Measurements from ENCODE around the gene ELP2.

ELP2 gene

GRCh38 chr18:36187826-36188721 lies 58.4 kb downstream of the ELP2 start:
- ChIA-PET CTCF (interaction anchor here (0.7 to 0.9 kb wide), 2 partner anchors 61 to 68 kb away, joined by 3 to 4 read pairs; no protein-coding TSS in a partner anchor), POLR2A (no interaction called here)
- H3K27ac ChIP-seq (ENCODE audit: extremely low read depth, low read depth, low read length), result peak overlapping the region; percentile 12; the same call in 1 of the 2 replicates
- no peaks in the 10 kb centered on the region for H3K9me3 ChIP-seq (ENCODE audit: control insufficient read depth, insufficient read depth, low read depth, low read length)
- H3K4me3 ChIP-seq (ENCODE audit: low read depth, low read length), result peak overlapping the region; percentile 52
- no peaks in the 10 kb centered on the region for H3K36me3 ChIP-seq (ENCODE audit: control insufficient read depth in 2 of 2, insufficient read depth in 1 of 2, low read length in 2 of 2)
- no peaks in the 10 kb centered on the region for H3K4me1 ChIP-seq (ENCODE audit: control insufficient read depth, insufficient read depth, low read length)
- TF ChIP-seq REPIN1 (tag by site-specific recombination; IDR thresholded peaks at IDR 0.05; ENCODE audit: low read depth), result no peak
- no peak for TF ChIP-seq ZNF449 (tag by site-specific recombination; IDR thresholded peaks at IDR 0.05)
- no peak for TF ChIP-seq BCL6B (tag by site-specific recombination; IDR thresholded peaks at IDR 0.05)
- peak; percentile 47 for TF ChIP-seq SP2 (tag by site-specific recombination; IDR thresholded peaks at IDR 0.05)
- TF ChIP-seq ZBTB11 (tag by site-specific recombination; conservative IDR thresholded peaks at IDR 0.05; ENCODE audit: low read depth), result 0 out of 2 replicates have a peak, but pooled peaks have one; percentile 15
- no peak for TF ChIP-seq ZBTB17 (tag by site-specific recombination; IDR thresholded peaks at IDR 0.05)
- TF ChIP-seq ZNF423 (tag by site-specific recombination; IDR thresholded peaks at IDR 0.05), result no peak
- no peak for TF ChIP-seq ZNF404 (tag by site-specific recombination; IDR thresholded peaks at IDR 0.05)
- TF ChIP-seq ZNF623 (tag by site-specific recombination; IDR thresholded peaks at IDR 0.05), result no peak
- no peak for TF ChIP-seq ZBTB48 (tag by site-specific recombination; IDR thresholded peaks at IDR 0.05)
- TF ChIP-seq ZNF248 (tag by site-specific recombination; IDR thresholded peaks at IDR 0.05), result no peak
- TF ChIP-seq ZNF239 (tag by site-specific recombination; IDR thresholded peaks at IDR 0.05), result no peak
- no peak for TF ChIP-seq ZNF214 (tag by site-specific recombination; IDR thresholded peaks at IDR 0.05; ENCODE audit: borderline replicate concordance)
- no peak for TF ChIP-seq ZBTB44 (tag by site-specific recombination; IDR thresholded peaks at IDR 0.05)
- no peak for TF ChIP-seq ZNF555 (tag by site-specific recombination; conservative IDR thresholded peaks at IDR 0.05)
- TF ChIP-seq ZNF600 (tag by site-specific recombination; IDR thresholded peaks at IDR 0.05), result peak; percentile 48; the same call in 1 of the 2 replicates
- no peak for TF ChIP-seq KLF8 (tag by site-specific recombination; IDR thresholded peaks at IDR 0.05)
- TF ChIP-seq TSHZ1 (tag by site-specific recombination; IDR thresholded peaks at IDR 0.05; ENCODE audit: borderline replicate concordance), result no peak
- TF ChIP-seq YY2 (tag by site-specific recombination; IDR thresholded peaks at IDR 0.05), result no peak
- TF ChIP-seq ZNF707 (tag by site-specific recombination; IDR thresholded peaks at IDR 0.05), result no peak
- TF ChIP-seq ZBTB1 (tag by site-specific recombination; IDR thresholded peaks at IDR 0.05), result no peak
- TF ChIP-seq ZFP3 (tag by site-specific recombination; IDR thresholded peaks at IDR 0.05; ENCODE audit: low read depth), result no peak
- no peak for TF ChIP-seq ZNF341 (tag by site-specific recombination; IDR thresholded peaks at IDR 0.05; ENCODE audit: low read depth)
- peak; percentile 70 for TF ChIP-seq ZNF335 (tag by site-specific recombination; conservative IDR thresholded peaks at IDR 0.05)
- no peak for TF ChIP-seq ZNF16 (tag by site-specific recombination; IDR thresholded peaks at IDR 0.05; ENCODE audit: low read depth)
